Measurements from ENCODE around the gene G3BP2. TPM values are rescaled to one million over a fixed set of nuclear protein-coding genes. Genes with fewer than 3 reads are reported as not detected.
"Not testable (repeated sequence)": the region's sequence is repeated elsewhere in the genome, so short reads cannot be mapped to it uniquely, and the experiment has no call there.

The G3BP2 gene
- total and polyA plus RNA-seq, 11 donors, result 13.0 to 126 (median 82.0) TPM

- Histone ChIP-seq H3K27ac (no peak overlapping the region), H3K4me1 (peaks cover 0 to 24% (median 15%) of the 10 kb centered on the region in 12 donors), H3K27me3 (no peaks in the 10 kb centered on the region), H3K36me3 (peaks cover 0 to 7% (median 0%) of the 10 kb centered on the region in 9 donors), H3K9me3 (no peaks in the 10 kb centered on the region), H3K4me3 (no peak overlapping the region)
- ATAC-seq (peak in 2 of 4 donors; percentile 57 to 67), DNase-seq (no peak)
- no peak for TF ChIP-seq CTCF (IDR thresholded peaks at IDR 0.05)
- intact Hi-C loops (cut with DNase I), result loop anchor here in 1 of 10 donors (5.0 kb wide), 1 partner anchor 40 kb away; no protein-coding TSS in a partner anchor
- 73 to 93% (median 82%) methylated on average over 1 of the region's 1 CpG for WGBS, 4 donors
Measured at GRCh38 chr4:75717408-75717807, 44.2 kb upstream of the G3BP2 start.

- not testable (repeated sequence) for H3K27me3 ChIP-seq, H3K9me3 ChIP-seq, ATAC-seq, DNase-seq, H3K4me3 ChIP-seq, H3K27ac ChIP-seq, H3K36me3 ChIP-seq
- intact Hi-C loops (cut with DNase I), result loop anchor here in 1 of 10 donors (5.0 kb wide), 1 partner anchor 39 kb away; no protein-coding TSS in a partner anchor
- H3K4me1 ChIP-seq, result peaks cover 0 to 24% (median 11%) of the 10 kb centered on the region in 12 donors
- WGBS, 4 donors, result 64 to 99% (median 95%) methylated on average over 3 of the region's 3 CpGs
Measured at GRCh38 chr4:75716054-75716453, 42.8 kb upstream of the G3BP2 start.

GRCh38 chr4:75715105-75715799 is 42.0 kb upstream of the G3BP2 start:
- Histone ChIP-seq H3K27me3 (no peaks in the 10 kb centered on the region), H3K27ac (peak overlapping the region in 3 of 12 donors; percentile 24 to 32 (median 32)), H3K4me1 (peaks cover 0 to 24% (median 11%) of the 10 kb centered on the region in 12 donors), H3K36me3 (peaks cover 0 to 7% (median 0%) of the 10 kb centered on the region in 9 donors), H3K4me3 (no peak overlapping the region), H3K9me3 (no peaks in the 10 kb centered on the region)
- intact Hi-C loops (cut with DNase I), result loop anchor here in 1 of 10 donors (5.0 kb wide), 1 partner anchor 38 kb away; no protein-coding TSS in a partner anchor
- TF ChIP-seq POLR2A (IDR thresholded peaks at IDR 0.05) (no peak), CTCF (IDR thresholded peaks at IDR 0.05) (no peak)
- DNase-seq (no peak), ATAC-seq (no peak)
- 58 to 72% (median 64%) methylated on average over 4 of the region's 4 CpGs for WGBS, 4 donors

GRCh38 chr4:75714704-75715103 is 41.5 kb upstream of the G3BP2 start:
- Histone ChIP-seq H3K4me1 (peaks cover 0 to 25% (median 11%) of the 10 kb centered on the region in 12 donors), H3K9me3 (no peaks in the 10 kb centered on the region), H3K4me3 (no peak overlapping the region), H3K27ac (peak overlapping the region in 2 of 12 donors; percentile 24 to 32), H3K36me3 (peaks cover 0 to 7% (median 0%) of the 10 kb centered on the region in 9 donors), H3K27me3 (no peaks in the 10 kb centered on the region)
- intact Hi-C loops (cut with DNase I), result loop anchor here in 1 of 10 donors (5.0 kb wide), 1 partner anchor 37 kb away; no protein-coding TSS in a partner anchor
- 57 to 73% (median 66%) methylated on average over 1 of the region's 1 CpG for WGBS, 4 donors
- DNase-seq (no peak), ATAC-seq (no peak)
- TF ChIP-seq CTCF (IDR thresholded peaks at IDR 0.05), result no peak
- no peak for TF ChIP-seq POLR2A (IDR thresholded peaks at IDR 0.05)

Measured in heart left ventricle (tissue), 16 donors.